ENCODE measurements around the gene OR2A25. TPM values are rescaled to one million over a fixed set of nuclear protein-coding genes. Genes with fewer than 3 reads are reported as not detected.
"Not testable (repeated sequence)": the region's sequence is repeated elsewhere in the genome, so short reads cannot be mapped to it uniquely, and the experiment has no call there.

OR2A25 gene, protein sequence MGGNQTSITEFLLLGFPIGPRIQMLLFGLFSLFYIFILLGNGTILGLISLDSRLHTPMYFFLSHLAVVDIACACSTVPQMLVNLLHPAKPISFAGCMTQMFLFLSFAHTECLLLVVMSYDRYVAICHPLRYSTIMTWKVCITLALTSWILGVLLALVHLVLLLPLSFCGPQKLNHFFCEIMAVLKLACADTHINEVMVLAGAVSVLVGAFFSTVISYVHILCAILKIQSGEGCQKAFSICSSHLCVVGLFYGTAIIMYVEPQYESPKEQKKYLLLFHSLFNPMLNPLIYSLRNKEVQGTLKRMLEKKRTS
- polyA plus RNA-seq (ENCODE audit: insufficient read length in 4 of 4), result not detected

DNA sequence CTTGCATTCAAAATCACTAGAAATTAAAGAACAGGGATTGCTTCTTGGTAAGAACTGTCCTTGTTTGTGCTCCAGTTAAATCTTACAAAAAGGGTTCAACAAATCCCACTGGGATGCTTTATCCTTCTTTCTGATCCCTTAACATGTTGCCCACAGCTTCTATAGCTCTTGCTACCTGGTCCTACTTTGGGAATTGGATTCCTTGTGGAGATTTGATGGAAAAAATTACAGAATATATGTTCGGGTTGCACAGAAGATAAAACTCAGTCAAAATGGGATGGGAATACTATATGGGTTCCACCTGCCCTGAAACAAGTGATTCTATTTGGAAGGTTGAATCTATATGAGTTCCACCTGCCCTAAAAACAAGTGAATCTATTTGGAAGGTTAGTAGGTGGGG lies at the start of gene OR2A25:
OR2A25 (plus strand) TSS at position 301 of the 400 bp plus-strand sequence. CDS start 4,409 bp downstream, outside the sequence.
- no peak for DNase-seq (ENCODE audit: low read depth in 4 of 4, low spot score in 3 of 4)

DNA sequence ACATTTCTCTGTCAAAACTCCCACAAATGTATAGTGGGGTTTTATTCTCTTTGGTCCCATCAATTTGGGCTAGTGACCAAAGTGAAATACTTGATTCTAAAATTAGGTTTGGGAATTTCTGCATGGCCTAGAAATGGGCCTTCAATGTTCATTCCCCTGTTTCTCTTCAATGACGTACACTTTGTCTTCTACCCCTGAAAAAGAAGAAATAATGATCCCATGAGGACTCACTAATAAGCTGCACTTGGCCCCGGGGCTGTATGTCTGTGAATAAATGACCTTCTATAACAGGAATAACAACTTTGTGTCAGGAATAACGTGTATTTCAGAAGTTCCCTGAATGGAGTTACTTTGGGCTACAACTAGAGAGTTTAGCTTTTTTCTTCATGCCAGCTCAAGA lies 49.3 kb upstream of the OR2A25 start:
- no peak for DNase-seq (ENCODE audit: low read depth in 4 of 4, low spot score in 3 of 4)

DNA sequence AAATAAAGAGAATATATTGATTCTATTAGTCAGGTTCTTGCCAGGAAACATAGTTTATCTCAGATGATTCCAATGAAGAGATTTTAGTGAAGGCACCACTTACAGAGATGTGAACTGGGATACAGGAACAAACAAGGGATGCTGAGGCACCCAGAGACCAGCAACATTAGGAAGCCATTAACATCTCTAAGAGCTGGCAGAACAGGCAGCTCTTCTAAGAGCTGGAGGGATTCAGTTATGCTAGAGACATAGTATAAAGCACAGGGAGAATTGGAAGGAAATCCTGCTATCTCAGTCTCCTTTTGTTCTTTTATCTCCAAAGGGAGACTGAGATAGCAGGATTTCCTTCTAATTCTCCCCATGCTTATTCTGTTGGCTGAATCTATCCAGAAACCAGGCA lies 47.4 kb upstream of the OR2A25 start:
- no peak for DNase-seq (ENCODE audit: low read depth in 4 of 4, low spot score in 3 of 4)

DNA sequence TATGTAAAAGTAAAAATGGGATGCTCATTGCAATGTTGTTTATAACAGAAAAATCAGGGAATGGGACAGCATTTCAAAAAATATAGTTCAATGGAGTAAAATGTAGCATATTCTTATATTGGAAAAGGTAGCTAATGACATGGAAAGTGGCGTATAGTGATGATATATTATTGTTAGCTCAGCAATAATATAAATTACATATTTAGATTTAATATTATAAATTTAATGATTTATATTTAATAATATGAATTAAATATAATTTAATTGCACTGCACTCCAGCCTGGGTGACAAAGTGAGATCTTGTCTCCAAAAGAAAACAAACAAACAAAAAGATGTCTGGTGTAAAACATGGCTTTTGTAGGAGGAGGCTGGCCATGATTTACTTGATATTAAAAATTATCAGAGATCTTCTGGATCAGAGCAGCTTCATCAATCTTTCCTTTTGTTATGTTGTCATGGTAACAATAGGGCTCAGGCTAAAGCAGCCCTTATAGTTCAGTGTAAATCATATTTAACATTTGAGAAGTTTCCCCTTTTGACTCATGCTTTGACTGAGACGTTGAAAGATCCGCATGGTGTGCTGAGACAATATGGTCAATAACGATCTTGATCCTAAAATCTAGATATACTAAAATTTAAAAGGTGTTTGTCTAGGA lies 46.3 kb upstream of the OR2A25 start:
- no peak for DNase-seq (ENCODE audit: low read depth in 4 of 4, low spot score in 3 of 4)

DNA sequence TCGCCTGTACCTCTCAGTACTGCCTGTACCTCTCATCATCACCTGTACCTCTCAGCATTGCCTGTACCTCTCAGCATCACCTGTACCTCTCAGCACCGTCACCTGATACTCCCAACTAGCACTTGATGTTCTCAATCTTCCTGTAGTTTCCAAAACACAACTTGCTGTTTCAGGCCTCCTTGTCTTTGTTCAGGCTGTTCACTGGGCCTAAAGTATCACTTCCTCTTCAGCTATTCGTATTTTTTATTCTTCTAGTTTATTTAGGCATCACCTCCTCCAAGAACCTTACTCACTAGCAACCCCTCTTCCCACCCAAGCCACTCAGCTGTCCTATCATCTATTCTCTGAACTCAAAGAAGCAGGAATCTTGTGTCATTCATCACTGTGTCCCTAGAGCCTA lies 45.4 kb upstream of the OR2A25 start:
- no peak for DNase-seq (ENCODE audit: low read depth in 4 of 4, low spot score in 3 of 4)

DNA sequence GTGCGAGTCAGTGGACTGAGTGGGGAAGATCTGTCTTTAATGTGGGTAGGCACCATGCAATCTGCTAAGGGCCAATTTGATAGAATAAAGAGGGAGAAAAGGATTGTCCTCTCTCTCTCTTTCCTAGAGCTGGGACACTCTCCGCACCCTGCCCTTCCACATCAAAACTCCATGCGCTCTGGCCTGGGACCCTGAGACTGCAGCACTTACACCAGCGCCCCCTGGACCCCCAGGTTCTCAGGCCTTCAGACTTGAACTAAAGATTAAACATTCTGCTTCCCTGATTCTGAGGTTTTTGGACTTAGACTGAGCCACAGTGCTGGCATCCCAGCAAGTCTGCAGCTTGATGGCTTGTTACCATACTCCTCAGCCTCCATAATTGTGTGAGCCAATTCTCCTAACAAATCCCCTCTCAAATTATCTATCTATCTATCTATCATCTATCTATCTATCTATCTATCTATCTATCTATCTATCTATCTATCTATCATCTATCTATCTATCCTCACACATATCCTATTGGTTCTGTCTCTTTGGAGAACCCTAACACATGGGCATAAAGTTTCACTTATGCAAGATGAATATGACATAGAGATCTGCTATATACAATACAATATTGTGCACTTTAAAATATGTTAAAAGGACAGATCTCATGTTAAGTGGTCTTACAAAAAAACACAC lies 43.3 kb upstream of the OR2A25 start:
- DNase-seq (ENCODE audit: low read depth in 4 of 4, low spot score in 3 of 4), result no peak

DNA sequence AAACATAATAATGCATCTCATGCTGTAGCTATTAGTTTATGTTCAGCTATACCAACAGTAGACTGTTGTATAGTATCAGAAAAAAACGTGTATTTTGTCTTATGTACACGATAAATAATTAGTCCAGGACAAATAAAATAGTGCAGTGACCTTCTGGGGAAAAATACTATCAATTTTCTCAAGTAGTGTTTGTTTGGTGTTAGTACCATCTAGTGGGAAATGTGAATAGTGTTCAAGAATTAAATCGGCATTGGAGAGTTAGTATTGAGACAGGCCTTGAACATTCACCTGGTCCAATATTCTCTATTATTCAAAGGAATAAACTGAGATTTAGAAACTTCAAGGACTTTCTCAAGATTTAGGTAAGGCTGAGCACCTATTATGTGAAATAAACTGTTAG lies 42.5 kb upstream of the OR2A25 start:
- peak in 2 of 4 donors; percentile 6 to 12 for DNase-seq (ENCODE audit: low read depth in 4 of 4, low spot score in 3 of 4)

DNA sequence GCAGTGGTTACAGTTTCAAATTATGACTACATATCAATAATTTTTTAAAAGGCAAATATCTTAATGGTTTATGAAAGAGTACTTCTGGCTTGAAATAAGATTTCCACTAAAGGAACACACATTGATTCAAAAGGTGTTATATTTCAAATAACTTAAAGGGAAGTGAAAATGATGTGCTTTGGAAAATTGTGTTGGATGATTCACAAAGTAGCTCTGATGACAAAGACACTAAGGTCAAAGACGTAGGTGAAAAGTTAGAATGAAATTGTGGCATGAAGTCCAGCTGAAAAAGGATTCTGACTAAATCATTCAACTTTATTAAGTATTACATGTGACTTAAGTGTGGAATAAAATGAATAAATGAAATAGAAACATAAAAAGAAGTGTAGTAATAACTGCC lies 41.6 kb upstream of the OR2A25 start:
- no peak for DNase-seq (ENCODE audit: low read depth in 4 of 4, low spot score in 3 of 4)

DNA sequence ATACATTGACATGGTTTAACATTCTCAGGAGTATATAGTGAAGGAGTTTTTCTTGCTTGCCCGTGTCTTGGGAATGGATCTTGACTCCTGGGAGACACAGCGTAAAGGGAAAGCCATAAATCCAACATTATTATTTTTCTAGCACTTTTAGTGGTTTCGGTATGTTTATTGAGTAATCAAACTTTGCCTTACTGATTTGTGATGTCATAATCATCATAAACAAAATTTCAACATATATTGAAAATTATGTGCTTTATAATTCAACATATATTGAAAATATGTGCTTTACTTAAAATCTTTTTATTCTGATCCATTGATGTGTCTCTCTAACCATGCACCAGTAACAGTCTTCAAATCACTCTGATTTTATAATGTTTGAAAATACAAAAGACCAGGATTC lies 41.1 kb upstream of the OR2A25 start:
- no peak for DNase-seq (ENCODE audit: low read depth in 4 of 4, low spot score in 3 of 4)

DNA sequence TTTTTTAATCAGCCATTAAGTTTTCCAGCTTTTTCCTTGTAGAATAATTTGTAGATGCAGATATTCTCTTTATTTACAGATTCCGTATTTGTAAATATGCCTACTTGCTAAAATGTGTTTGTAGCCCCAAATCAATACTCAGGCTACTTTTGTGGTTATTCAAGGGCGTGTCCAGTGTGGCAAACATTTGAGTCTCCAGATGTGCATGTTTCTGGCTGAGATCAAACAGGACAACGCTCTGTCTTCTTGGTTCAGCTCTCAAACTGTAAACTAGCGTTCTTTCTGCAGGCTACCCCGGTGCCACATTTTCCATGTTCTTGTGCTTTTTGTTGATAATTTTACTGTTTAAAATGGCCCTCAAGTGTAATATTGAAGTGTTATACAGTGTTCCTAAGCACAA lies 37.1 kb upstream of the OR2A25 start:
- DNase-seq (ENCODE audit: low read depth in 4 of 4, low spot score in 3 of 4), result no peak

DNA sequence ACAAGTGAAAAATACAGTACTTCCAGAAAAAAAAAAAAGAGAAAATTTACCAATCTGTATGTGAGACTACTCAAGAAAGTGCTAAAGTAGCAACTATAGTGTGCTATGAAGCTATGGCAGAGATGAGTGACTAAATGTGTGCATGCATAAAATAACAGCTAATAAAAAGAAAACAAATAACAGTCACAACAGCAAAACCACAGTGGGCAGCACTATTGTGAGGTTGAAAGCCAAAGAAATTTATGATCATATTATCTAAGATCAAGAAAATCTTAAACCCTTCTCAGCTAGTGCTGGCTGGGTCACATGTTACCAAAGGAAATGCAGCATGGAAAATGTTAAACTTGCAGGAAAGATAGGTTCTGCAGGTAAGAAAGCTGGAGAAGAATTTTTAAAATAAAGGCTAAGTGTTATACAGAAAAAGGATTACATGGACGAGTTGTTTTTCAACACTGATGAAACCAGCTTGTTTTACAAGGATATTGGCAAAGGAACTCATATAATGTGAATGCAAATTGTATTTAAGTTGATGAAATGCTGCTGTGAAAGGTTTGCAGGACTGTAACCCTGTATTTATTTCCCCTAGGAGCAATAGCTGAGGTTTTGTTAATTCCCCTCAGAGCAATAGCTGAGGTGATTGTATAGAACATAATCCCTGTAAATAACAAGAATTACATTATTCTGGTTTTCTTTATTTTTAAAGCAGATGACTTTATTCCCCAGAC lies 36.5 kb upstream of the OR2A25 start:
- no peak for DNase-seq (ENCODE audit: low read depth in 4 of 4, low spot score in 3 of 4)

DNA sequence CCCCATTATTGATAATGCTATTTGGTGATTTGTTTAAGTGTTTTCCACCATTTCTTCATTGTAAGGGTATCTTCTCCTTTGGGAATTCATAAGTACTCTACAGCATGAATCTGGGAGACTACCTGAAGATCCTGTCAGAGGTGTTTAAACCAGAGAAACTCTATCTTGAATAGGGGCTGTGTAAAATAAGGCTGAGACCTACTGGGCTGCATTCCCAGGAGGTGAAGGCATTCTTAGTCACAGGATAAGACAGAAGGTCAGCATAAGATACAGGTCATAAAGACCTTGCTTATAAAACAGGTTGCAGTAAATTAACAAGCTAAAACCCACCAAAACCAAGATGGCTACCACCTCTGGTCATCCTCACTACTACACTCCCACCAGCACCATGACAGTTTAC lies 34.2 kb upstream of the OR2A25 start:
- no peak for DNase-seq (ENCODE audit: low read depth in 4 of 4, low spot score in 3 of 4)

DNA sequence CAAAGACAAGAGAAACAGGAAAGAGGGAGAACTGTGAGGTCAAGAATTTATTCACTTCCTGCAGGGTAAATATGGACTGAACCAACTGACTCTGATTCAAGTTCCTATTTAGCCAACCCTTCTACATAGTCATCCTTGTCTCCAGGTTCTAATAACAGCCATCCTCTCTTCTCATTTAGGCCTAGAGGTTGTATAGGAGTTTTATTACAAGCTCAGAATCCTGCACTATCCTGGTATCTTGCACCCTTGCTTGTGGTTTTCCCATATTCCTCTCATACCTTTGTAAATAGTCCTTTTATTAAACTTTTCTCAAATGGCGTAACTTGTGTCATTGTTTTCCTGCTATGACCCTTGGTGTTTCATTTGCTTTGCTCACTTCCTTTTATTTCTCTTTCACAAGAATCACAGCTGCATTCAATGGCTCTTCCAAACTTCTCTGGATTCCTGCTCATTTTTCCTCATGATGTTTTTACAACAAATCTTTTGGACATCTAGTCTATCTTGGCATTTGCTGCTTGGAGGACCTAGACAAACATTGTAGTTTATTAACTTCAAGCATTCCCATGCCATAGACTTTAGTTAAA lies 33.2 kb upstream of the OR2A25 start:
- DNase-seq (ENCODE audit: low read depth in 4 of 4, low spot score in 3 of 4), result no peak

DNA sequence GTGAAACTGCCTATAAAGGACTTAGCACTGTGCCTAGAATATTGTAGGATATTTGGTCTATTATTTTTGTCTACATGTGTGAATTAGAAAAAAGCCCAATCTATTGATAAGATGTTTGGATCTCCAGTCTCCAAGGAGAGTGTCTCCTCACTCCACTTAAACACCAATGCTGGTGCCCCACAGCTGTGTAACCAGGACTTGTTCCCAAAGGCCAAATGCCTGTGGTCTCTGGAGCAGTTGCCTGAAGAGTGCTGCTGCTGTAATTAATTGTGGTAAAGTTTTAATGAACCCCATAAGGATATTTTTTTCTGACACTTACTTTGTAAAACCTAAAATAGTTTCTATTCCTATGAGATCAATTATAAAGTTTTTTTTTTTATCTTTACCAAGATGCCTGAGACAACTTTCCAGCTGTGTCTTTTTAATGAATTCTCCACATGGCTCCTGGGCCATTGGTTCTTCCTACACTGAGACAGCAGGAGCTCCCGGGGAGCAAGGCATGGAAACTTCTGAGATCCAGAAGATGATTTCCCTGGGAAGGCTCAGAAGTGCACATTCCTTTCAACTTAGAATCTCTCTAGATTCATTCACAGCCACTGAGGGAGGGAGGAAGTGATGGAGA lies 32.1 kb upstream of the OR2A25 start:
- no peak for DNase-seq (ENCODE audit: low read depth in 4 of 4, low spot score in 3 of 4)

DNA sequence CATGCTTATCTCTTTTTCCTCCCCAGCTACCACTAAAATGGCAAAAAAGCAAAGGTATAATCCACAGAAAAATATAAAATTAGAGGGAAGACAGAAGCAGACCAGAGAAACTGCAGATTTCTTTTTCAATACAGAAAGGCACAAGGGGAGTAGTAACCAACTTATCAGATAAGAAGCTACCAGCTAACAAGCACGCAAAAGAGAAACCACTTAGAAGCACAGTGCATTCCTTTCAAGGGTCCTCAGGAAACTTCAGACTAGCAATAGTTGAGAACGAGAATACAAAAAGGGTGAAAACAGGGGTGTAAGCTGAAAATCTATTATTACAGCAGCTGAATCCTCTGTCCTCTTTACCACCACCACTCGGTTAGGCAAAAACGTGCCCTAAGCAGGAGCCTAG lies 30.7 kb upstream of the OR2A25 start:
- no peak for DNase-seq (ENCODE audit: low read depth in 4 of 4, low spot score in 3 of 4)

DNA sequence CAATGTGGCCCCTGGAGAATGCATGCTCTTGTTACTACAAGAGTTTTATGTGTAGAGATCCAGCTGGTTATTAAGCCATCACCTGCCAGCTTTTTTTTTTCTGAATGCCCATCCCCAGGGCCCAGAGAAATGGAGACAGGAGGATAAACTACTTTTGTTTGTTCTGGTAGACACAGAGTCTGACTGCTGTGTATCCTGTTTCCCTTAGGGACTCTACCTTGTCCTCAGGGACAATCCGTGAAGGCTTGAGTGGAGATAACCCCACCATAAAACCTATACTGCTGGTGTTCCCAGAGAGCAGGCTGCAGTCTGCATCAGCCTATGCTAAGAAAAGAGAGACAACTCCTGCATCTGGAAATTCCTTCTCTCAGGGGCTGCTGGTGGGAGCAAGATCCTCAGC lies 21.0 kb upstream of the OR2A25 start, which contains the start of gene OR2A5:
OR2A5 (plus strand) TSS at position 301 of the 400 bp plus-strand sequence. CDS start 1,454 bp downstream, outside the sequence.
- DNase-seq (ENCODE audit: low read depth in 4 of 4, low spot score in 3 of 4), result no peak

DNA sequence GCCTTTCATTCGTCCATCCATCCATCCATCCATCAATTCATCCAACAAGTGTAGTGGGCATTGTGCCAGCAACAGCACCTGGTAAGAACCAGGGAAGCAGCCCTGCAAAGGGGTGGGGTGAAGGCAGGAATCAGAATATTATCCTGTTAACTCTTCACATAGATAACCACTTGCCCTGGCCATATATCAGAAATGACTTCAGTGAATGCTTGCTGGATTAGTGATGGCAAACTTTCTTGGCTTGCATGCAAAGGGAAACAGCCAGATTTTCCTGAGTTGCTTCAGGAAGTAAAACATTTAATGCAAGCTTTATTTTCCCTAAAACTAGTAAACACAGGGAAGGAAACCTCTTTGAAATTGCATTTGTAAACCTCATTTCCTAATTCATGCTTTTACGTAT lies 20.1 kb upstream of the OR2A25 start:
- DNase-seq (ENCODE audit: low read depth in 4 of 4, low spot score in 3 of 4), result no peak

DNA sequence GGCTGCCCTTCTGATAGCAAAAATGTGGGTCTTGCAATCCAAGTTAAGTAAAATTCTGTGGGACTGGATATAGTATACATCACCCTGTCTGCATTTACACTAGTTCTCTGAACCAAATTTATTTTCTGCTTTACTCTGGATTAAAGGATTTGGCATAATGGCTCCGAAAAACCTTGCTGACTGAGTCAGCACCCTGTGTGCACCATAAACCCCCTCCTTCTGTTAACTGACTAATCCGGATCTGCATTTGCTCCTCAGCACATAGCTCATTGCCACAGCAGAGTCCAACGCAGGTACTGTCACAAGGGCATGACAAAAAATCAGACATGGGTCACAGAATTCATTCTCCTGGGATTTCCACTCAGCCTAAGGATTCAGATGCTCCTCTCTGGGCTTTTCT lies 19.5 kb upstream of the OR2A25 start:
- DNase-seq (ENCODE audit: low read depth in 4 of 4, low spot score in 3 of 4), result no peak

DNA sequence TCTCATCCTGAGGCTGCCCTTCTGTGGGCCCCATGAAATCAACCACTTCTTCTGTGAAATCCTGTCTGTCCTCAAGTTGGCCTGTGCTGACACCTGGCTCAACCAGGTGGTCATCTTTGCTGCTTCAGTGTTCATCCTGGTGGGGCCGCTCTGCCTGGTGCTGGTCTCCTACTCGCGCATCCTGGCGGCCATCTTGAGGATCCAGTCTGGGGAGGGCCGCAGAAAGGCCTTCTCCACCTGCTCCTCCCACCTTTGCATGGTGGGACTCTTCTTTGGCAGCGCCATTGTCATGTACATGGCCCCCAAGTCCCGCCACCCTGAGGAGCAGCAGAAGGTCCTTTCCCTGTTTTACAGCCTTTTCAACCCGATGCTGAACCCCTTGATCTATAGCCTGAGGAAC lies 18.7 kb upstream of the OR2A25 start:
- not testable (repeated sequence) for DNase-seq (ENCODE audit: low read depth in 4 of 4, low spot score in 3 of 4)

DNA sequence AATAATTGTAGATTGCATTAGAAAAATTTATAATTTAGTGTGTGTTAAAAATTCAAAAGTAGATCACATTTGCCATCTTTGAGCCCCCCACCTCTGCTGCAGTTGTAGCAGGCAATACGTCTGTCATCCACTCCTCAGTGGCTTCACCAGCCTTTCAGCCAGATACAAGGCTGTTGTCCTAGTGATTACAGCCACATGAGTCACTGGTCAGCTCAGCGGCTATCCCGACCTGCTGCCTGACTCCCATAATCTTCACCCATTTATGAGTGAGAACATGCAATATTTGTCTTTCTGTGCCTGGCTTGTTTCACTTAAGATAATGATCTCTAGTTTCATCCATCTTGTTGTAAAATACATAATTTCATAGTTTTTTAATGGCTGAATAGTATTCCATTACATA lies 11.7 kb upstream of the OR2A25 start:
- DNase-seq (ENCODE audit: low read depth in 4 of 4, low spot score in 3 of 4), result no peak
